OCI-LY1 (cell line): ENCODE results near the gene PCDHGA2.

Experiments used
- CTCF ChIP-seq: fragments of 200-600 bp; sonication (generic), shearing (Covaris generic); IDR thresholded peaks from 2 replicates; pipeline ENCODE4 v1.5.1; 2017; ENCODE audit warnings: mild to moderate bottlenecking, antibody characterized with exemption, low read length, moderate library complexity, mixed read lengths
- EZH2 ChIP-seq: fragments of 200-600 bp; sonication (generic), shearing (Covaris generic); IDR thresholded peaks from 2 replicates; pipeline ENCODE4 v1.8.0; 2017; ENCODE audit warnings: borderline replicate concordance, mixed run types, mild to moderate bottlenecking, antibody characterized with exemption, low read length, moderate library complexity, mixed read lengths

- TF ChIP-seq CTCF (no peak), EZH2 (no peak)
Measured at GRCh38 chr5:141359790-141360426, 21.3 kb downstream of the PCDHGA2 start, which contains the start of gene PCDHGB2.
